DLD1 (cell line): ENCODE results near the gene TBC1D10A.

Source experiments
- in situ Hi-C: cut with HindIII; loops from 2 replicates; pipeline ENCODE4 v1.10.0; 2017; ENCODE audit warnings: low sequenced_read_pairs

TBC1D10A gene, protein sequence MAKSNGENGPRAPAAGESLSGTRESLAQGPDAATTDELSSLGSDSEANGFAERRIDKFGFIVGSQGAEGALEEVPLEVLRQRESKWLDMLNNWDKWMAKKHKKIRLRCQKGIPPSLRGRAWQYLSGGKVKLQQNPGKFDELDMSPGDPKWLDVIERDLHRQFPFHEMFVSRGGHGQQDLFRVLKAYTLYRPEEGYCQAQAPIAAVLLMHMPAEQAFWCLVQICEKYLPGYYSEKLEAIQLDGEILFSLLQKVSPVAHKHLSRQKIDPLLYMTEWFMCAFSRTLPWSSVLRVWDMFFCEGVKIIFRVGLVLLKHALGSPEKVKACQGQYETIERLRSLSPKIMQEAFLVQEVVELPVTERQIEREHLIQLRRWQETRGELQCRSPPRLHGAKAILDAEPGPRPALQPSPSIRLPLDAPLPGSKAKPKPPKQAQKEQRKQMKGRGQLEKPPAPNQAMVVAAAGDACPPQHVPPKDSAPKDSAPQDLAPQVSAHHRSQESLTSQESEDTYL

GRCh38 chr22:30326706-30327362 lies at the start of gene TBC1D10A:
Gene TBC1D10A, minus strand, starts transcription at chr22:30326941. Its CDS starts 60 bp downstream, at chr22:30326881.
- in situ Hi-C loops, result no loop called here

GRCh38 chr22:30375312-30375849 lies 48.6 kb upstream of the TBC1D10A start:
- in situ Hi-C loops, result no loop called here

- in situ Hi-C loops, result no loop called here
Observed at GRCh38 chr22:30373331-30374325, 46.9 kb upstream of the TBC1D10A start.

GRCh38 chr22:30372915-30373314 lies 46.2 kb upstream of the TBC1D10A start:
- in situ Hi-C loops, result no loop called here

GRCh38 chr22:30371981-30372380 lies 45.2 kb upstream of the TBC1D10A start:
- in situ Hi-C loops, result no loop called here

DNA sequence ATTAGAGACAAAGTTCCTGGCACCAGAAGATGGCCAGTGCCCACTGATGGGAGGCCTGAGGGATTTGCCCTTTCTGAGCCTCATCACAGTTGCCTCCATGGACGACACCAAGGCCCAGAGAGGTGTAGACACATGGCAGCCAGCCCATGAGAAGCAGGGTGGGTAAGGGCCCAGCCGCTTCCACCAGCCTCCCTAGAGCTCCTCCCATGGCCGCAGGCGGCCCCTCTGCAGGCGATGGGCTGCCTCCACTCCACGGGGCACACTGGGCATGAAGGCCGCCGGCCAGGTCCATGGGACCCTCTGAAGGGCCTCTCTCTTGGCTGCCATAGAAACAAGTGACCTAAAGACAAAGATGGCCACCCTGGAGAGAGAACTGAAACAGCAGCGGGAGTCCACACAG lies 44.6 kb upstream of the TBC1D10A start:
- in situ Hi-C loops, result no loop called here

- in situ Hi-C loops, result no loop called here
Observed at GRCh38 chr22:30370641-30371230, 44.0 kb upstream of the TBC1D10A start.

- in situ Hi-C loops, result no loop called here
Observed at GRCh38 chr22:30368420-30368819, 41.7 kb upstream of the TBC1D10A start.

DNA sequence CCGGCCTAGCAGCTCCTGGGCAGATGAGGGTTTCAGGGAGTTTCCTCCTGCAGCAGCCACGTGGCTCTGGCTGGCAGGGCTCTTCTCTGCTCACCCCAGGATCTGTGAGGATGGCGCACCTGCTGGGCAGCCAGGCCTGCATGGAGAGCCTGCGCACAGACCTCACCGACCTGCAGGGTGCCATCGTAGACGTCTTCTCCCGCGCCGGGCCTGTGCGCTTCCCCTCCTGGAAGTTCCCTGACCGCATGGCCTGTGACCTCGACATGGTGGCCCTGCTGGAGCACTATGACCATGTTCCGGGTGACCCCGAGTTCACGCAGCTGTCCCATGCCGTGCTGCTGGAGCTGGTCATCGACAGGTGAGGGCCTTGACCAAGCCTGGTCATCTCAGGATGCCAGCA lies 39.1 kb upstream of the TBC1D10A start:
- in situ Hi-C loops, result no loop called here

- in situ Hi-C loops, result no loop called here
Observed at GRCh38 chr22:30362651-30363281, 36.0 kb upstream of the TBC1D10A start.

DNA sequence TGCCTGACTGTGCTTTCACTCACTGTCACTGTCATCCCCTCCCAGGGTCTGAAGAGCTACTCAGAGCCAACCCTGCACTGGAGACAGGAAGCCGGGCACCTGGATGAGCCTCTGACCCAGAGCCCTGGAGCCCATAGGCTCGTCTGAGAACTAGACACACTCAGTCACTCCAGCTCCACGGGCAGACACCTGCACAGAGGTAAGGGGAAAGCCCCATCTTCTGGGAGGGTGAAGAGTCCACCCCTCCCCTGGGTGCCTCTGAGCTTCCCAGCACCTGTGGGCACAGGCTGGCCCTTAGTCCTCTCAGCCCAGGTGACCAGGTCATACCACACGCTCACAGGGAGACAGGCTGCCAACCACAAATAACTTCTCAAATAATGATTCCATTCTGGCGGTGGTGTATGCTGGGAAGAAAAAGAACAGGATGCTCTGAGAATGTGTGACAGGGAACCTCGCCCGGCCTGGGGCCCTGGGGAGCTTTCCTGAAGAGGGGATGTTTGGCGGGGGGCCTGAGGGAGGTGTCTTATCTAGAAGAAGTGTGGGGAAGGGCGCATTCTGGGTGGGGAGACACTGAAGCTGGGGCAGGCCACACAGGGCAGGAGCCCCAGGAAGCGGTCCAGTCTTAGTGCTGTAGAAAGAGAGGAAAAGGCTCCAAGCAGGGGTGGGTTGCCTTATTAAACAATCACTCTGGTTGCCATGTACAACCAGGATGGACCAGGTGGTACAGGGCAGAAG lies 35.3 kb upstream of the TBC1D10A start:
- in situ Hi-C loops, result no loop called here

DNA sequence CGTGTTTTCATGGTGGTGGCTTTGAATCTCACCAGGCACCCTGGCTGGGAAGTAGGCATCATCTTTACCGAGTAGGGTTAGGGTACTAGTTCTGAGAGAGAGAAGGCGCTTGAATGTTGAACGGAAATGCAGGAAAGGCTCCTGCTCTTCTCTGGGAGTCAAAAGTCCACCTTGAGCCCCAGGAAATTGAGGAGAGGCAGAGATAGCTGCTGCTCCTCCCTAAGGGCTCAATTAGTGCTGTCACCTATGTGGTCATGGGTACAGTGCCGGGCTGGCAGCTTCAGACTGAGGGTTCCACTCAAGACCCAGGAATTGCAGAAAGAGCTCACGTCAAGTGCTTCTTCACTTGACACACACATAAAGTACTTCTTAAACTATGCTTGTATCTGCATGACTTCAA lies 31.8 kb upstream of the TBC1D10A start:
- in situ Hi-C loops, result no loop called here

DNA sequence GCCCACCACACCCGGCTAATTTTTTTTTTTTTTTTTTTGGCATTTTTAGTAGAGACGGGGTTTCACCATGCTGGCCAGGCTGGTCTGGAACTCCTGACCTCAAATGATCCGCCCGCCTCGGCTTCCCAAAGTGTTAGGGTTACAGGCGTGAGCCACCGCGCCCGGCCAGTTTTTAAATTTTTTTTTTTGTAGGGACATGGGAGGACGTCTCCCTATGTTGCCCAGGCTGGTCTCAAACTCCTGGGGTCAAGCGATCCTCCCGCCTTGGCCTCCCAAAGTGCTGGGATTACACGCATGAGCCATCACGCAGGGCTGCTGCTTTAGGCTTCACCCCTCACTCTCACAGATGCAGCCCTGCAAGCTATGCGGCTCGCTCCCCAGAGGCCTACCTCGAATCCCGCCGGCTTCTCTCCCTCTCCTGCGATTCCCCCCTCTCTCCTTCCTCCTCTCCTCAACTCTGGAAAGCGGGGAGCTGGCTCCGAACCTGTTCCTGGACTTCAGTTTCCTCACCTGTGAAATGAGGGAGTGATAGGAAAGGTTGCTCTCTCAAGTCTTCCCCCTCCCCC lies 31.0 kb upstream of the TBC1D10A start:
- in situ Hi-C loops, result no loop called here

DNA sequence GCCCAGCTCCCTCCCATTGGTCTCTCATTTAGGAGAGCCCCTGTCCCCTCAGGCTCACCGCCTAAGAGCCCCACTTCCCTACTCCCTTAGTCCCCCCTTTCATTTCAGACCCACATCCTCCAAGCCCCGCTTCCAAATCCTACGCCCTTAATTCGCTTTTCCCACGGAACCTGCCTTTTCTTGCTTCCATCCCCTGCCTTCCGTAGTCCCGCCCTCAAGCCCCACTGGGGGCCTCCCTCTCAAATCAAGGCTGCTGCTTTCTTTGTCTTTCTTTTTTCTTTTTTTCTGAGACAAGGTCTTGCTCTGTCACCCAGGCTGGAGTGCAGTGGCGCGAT lies 30.5 kb upstream of the TBC1D10A start:
- in situ Hi-C loops, result no loop called here

- in situ Hi-C loops, result no loop called here
Observed at GRCh38 chr22:30356449-30357235, 29.9 kb upstream of the TBC1D10A start, which contains the start of the genes CCDC157 and SF3A1. Gene CCDC157, plus strand, starts transcription at chr22:30357007. Its CDS starts 8,994 bp downstream, at chr22:30366001. Gene SF3A1, minus strand, starts transcription at chr22:30356894. Its CDS starts 102 bp downstream, at chr22:30356792.

DNA sequence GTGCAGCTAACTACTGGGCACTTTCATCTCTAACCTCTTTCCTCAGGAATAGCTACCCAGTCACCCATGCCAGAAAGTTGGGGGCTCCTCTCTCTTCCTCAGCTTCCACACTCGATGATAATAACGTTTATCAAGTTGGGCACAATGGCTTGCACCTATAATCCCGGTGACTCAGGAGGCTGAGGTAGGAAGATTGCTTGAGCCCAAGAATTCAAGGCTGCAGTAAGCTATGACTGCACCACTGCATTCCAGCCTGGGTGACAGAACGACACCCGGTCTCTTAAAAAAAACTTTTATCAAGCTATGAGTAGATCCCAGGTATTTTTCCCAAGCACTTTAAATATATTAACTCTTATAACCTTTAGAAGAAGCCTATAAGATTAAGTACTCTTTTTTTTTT lies 27.9 kb upstream of the TBC1D10A start:
- in situ Hi-C loops, result no loop called here

DNA sequence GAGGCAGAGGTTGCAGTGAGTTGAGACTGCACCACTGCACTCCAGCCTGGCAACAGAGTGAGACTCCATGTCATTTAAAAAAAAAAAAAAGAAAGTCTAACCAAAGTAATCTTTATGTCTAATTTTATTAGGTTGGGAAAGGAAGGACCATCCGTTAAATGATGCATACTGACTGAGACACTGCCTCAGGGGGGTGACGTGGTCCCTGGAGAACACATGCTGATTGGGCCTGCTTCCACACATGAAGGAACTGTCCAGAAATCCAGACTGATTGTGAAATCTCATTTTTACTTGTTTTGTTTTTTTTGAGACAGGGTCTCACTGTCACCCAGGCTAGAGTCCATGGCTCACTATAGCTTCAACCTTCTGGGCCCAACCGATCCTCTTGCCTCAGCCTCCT lies 24.5 kb upstream of the TBC1D10A start:
- in situ Hi-C loops, result no loop called here

- in situ Hi-C loops, result no loop called here
Observed at GRCh38 chr22:30348809-30349208, 22.1 kb upstream of the TBC1D10A start.
